ENCODE results near the gene CHST7. TPM values are rescaled to one million over a fixed set of nuclear protein-coding genes. Genes with fewer than 3 reads are reported as not detected.

CHST7 gene
- total RNA-seq, 1 experiment from 2014 or later, result 17.1 TPM

DNA sequence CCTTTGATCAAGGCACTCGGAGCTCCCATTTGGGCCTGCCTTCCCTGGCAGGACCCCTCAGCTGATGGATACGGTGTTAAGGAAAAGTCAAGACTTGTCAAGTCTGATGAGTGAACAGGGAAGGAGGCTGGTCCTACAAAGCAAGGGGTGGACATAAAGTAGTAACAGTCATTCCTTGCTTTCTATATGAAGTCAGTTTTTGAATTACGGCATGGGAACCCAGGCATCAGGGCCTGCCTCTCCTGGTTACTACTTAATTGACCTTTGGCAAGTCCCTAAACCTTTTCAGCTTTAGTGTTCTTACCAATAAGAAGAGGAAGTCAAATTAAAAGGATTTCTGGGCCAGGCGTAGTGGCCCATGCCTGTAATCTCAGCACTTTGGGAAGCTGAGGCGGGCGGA is 7.0 kb downstream of the CHST7 start:
- Histone ChIP-seq H3K27me3 (ENCODE audit: insufficient read depth, low read length) (no peaks in the 10 kb centered on the region; the same call in none of the 2 replicates), H4K20me1 (ENCODE audit: control insufficient read depth, insufficient read depth, insufficient read length) (no peaks in the 10 kb centered on the region), H3K4me1 (ENCODE audit: insufficient read depth, low read length) (no peaks in the 10 kb centered on the region; the same call in 1 of the 2 replicates), H2BK5ac (ENCODE audit: insufficient read length, low read length) (no peak overlapping the region), H3K18ac (ENCODE audit: insufficient read length, low read depth, low read length) (no peak overlapping the region), H3K79me1 (ENCODE audit: insufficient read depth, low read depth, low read length, poor library complexity, severe bottlenecking) (no peaks in the 10 kb centered on the region), H2AFZ (ENCODE audit: low read length) (no peak overlapping the region), H2BK120ac (ENCODE audit: low read depth, low read length, poor library complexity, severe bottlenecking) (no peak overlapping the region), H3K27ac (ENCODE audit: insufficient read length, low read depth, low read length) (no peak overlapping the region), H3T11ph (ENCODE audit: low read length) (no peak overlapping the region), H4K91ac (ENCODE audit: insufficient read length, low read depth, low read length) (no peak overlapping the region), H4K8ac (replicated peaks; ENCODE audit: insufficient read length, low read depth, low read length) (no peak overlapping the region), H3K4me2 (ENCODE audit: insufficient read depth, insufficient read length, low read length) (no peak overlapping the region), H3K23me2 (ENCODE audit: insufficient read length, low read depth, low read length, poor library complexity, severe bottlenecking) (peaks cover 5% of the 10 kb centered on the region), H3K4ac (ENCODE audit: low read depth, low read length) (no peak overlapping the region), H4K5ac (ENCODE audit: insufficient read length, low read depth, low read length) (no peak overlapping the region), H2BK20ac (ENCODE audit: low read depth, low read length, poor library complexity, severe bottlenecking) (no peak overlapping the region), H3K9me3 (ENCODE audit: control insufficient read depth, low read depth, low read length) (peaks cover 17% of the 10 kb centered on the region), H3K56ac (ENCODE audit: insufficient read length, low read depth, low read length) (no peak overlapping the region), H2BK12ac (ENCODE audit: insufficient read length, low read depth, low read length) (no peak overlapping the region), H3K79me2 (ENCODE audit: insufficient read depth, low read length) (peaks cover 19% of the 10 kb centered on the region; the same call in 1 of the 2 replicates), H3K9ac (ENCODE audit: extremely low read depth, insufficient read length, low read length) (no peak overlapping the region), H3K14ac (ENCODE audit: insufficient read depth, low read length) (no peak overlapping the region), H2AK5ac (ENCODE audit: insufficient read length, low read length) (no peak overlapping the region), H3K23ac (ENCODE audit: insufficient read length, low read depth, low read length) (no peak overlapping the region), H2BK15ac (ENCODE audit: low read depth, low read length) (no peak overlapping the region)
- H3K27me3 Mint-ChIP-seq (ENCODE audit: low read depth), result no peaks in the 10 kb centered on the region; the same call in 1 of the 2 replicates
- H3K36me3 Mint-ChIP-seq (ENCODE audit: insufficient read depth in 1 of 3, low read depth in 3 of 3), result peaks cover 19 to 48% (median 29%) of the 10 kb centered on the region in 3 experiments
- H3K4me1 Mint-ChIP-seq, result peaks cover 28 to 33% of the 10 kb centered on the region in 2 experiments
- no peak overlapping the region for H3K4me3 Mint-ChIP-seq
- no peak for DNase-seq
- no peak overlapping the region for H3K27ac Mint-ChIP-seq
- TF ChIP-seq, protein P1, sequence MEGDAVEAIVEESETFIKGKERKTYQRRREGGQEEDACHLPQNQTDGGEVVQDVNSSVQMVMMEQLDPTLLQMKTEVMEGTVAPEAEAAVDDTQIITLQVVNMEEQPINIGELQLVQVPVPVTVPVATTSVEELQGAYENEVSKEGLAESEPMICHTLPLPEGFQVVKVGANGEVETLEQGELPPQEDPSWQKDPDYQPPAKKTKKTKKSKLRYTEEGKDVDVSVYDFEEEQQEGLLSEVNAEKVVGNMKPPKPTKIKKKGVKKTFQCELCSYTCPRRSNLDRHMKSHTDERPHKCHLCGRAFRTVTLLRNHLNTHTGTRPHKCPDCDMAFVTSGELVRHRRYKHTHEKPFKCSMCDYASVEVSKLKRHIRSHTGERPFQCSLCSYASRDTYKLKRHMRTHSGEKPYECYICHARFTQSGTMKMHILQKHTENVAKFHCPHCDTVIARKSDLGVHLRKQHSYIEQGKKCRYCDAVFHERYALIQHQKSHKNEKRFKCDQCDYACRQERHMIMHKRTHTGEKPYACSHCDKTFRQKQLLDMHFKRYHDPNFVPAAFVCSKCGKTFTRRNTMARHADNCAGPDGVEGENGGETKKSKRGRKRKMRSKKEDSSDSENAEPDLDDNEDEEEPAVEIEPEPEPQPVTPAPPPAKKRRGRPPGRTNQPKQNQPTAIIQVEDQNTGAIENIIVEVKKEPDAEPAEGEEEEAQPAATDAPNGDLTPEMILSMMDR (conservative IDR thresholded peaks at IDR 0.05), result no peak
- H3K9me3 Mint-ChIP-seq, result peaks cover 69 to 73% of the 10 kb centered on the region in 2 experiments
- no CpG with 5 or more reads among the region's 6 CpGs for WGBS (ENCODE audit: extremely low coverage, insufficient read length, low lambda C conversion rate)

All from H9 (cell line).